ENCODE measurements around the gene HSD17B11. TPM values are rescaled to one million over a fixed set of nuclear protein-coding genes. Genes with fewer than 3 reads are reported as not detected.
"Not testable (repeated sequence)": the region's sequence is repeated elsewhere in the genome, so short reads cannot be mapped to it uniquely, and the experiment has no call there.

HSD17B11 gene
- total RNA-seq, 1 experiment from 2014 or later = 47.4 TPM

GRCh38 chr4:87405211-87405820 is 14.3 kb upstream of the HSD17B11 start (continued):
- no peak for TF ChIP-seq REST (IDR thresholded peaks at IDR 0.05; ENCODE audit: low read depth)
- TF ChIP-seq ZNF274 (IDR thresholded peaks at IDR 0.05; ENCODE audit: low read depth, low read length) = no peak
- TF ChIP-seq EZH2phosphoT487 (IDR thresholded peaks at IDR 0.05; ENCODE audit: borderline replicate concordance) = no peak

DNA sequence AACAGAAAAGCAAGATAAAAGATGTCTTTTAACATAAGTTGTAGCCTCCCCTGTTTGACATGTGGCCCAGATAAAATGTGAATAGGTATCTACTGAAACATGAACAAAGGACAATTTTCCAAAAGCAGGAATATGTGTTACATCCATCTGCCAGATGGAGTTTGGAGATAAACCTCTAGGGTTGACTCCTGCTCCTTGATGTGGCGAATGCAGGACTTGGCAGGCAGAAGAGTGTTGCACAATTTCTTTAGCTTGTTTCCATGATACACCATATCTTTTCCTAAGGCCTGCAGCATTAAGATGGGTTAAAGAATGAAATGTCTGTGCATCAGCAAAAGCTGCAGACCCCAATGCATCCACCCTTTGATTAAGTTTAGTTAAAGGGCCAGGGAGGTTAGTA is 12.7 kb upstream of the HSD17B11 start:
- intact Hi-C loops (cut with micrococcal nuclease); RAD21 ChIA-PET (ENCODE audit: low non-redundant PET in 1 of 2, low total read pairs in 2 of 2, uncharacterized antibody in 2 of 2, unreplicated experiment in 2 of 2); H3K9ac ChIP-seq (ENCODE audit: low read length); H3K4me2 ChIP-seq (ENCODE audit: low read length); H3K27ac ChIP-seq (ENCODE audit: low read depth, low read length); H3K4me3 ChIP-seq (replicated peaks in 1 of 2; ENCODE audit: low read depth in 1 of 2, low read length in 2 of 2); H3K27me3 ChIP-seq (ENCODE audit: insufficient read depth, low read length); CTCF ChIA-PET; DNase-seq (ENCODE audit: low read depth, low spot score); BruUV-seq (replicated peaks); POLR2A ChIA-PET; H3K9me3 ChIP-seq (ENCODE audit: control insufficient read depth in 1 of 2, insufficient read depth in 1 of 2, low read depth in 1 of 2, low read length in 2 of 2); H2AFZ ChIP-seq (ENCODE audit: low read depth, low read length, poor library complexity, severe bottlenecking); H3K79me2 ChIP-seq (ENCODE audit: insufficient read depth, low read length); H3K9me2 ChIP-seq (ENCODE audit: insufficient read depth); H3K36me3 ChIP-seq (ENCODE audit: control insufficient read depth in 1 of 2, insufficient read depth in 2 of 2, low read length in 2 of 2); H3K4me1 ChIP-seq (ENCODE audit: control insufficient read depth in 1 of 2, insufficient read depth in 2 of 2, low read length in 2 of 2); H4K20me1 ChIP-seq (ENCODE audit: insufficient read depth); ATAC-seq: not testable (repeated sequence)
